BLaER1 treated with 17β-estradiol and CSF1 and Interleukin-3, amounts not matched to agents 10 nM and 100 nM (cell line): ENCODE measurements around the gene PIGS.

ENCODE experiments used
- H3K27ac ChIP-seq, 11 experiments: shearing (Covaris generic); formaldehyde crosslinking; 2 replicates each; pipeline ENCODE4 v1.8.1; 2022
- H3K27me3 ChIP-seq, 11 experiments: shearing (Covaris generic); formaldehyde crosslinking; 2 replicates each; pipeline ENCODE4 v1.8.1; 2022
- H3K36me3 ChIP-seq, 11 experiments: shearing (Covaris generic); formaldehyde crosslinking; 2 replicates each; pipeline ENCODE4 v1.8.1; 2022
- H3K4me1 ChIP-seq, 10 experiments: shearing (Covaris generic); formaldehyde crosslinking; 2 replicates each; pipeline ENCODE4 v1.8.1; 2022
- H3K4me2 ChIP-seq, 11 experiments: shearing (Covaris generic); formaldehyde crosslinking; 2 replicates each; pipeline ENCODE4 v1.8.1; 2022
- H3K4me3 ChIP-seq, 10 experiments: shearing (Covaris generic); formaldehyde crosslinking; 2 replicates each; pipeline ENCODE4 v1.8.1; 2022
- H3K9ac ChIP-seq, 11 experiments: shearing (Covaris generic); formaldehyde crosslinking; 2 replicates each; pipeline ENCODE4 v1.8.1; 2022
- H3K9me3 ChIP-seq, 11 experiments: shearing (Covaris generic); formaldehyde crosslinking; replicated peaks in 1 of 11; 2 replicates each; pipeline ENCODE4 v1.8.1; 2022
- H4K20me1 ChIP-seq, 11 experiments: shearing (Covaris generic); formaldehyde crosslinking; 2 replicates each; pipeline ENCODE4 v1.8.1; 2022
- Cebpa-rat ChIP-seq, 11 experiments: shearing (Covaris generic); IDR thresholded peaks; 2 replicates each; pipeline ENCODE4 v1.8.1; 2022

Gene PIGS

GRCh38 chr17:28549236-28550132 is 21.8 kb downstream of the PIGS start:
- no peaks in the 10 kb centered on the region for H3K9me3 ChIP-seq
- peak overlapping the region; percentile 21 to 87 (median 50); a peak in 17 of 22 replicates for H3K9ac ChIP-seq
- H4K20me1 ChIP-seq, result peaks cover 12 to 44% (median 29%) of the 10 kb centered on the region in 11 experiments; a peak in 19 of 22 replicates
- H3K4me1 ChIP-seq, result peaks cover 51 to 64% (median 60%) of the 10 kb centered on the region in 10 experiments
- H3K27ac ChIP-seq, result peak overlapping the region; percentile 2 to 83 (median 71); a peak in 19 of 22 replicates
- H3K36me3 ChIP-seq, result peaks cover 21 to 39% (median 29%) of the 10 kb centered on the region in 11 experiments
- H3K27me3 ChIP-seq, result no peaks in the 10 kb centered on the region
- H3K4me2 ChIP-seq, result peak overlapping the region; percentile 82 to 99 (median 96)
- TF ChIP-seq Cebpa-rat (IDR thresholded peaks at IDR 0.05), result no peak
- H3K4me3 ChIP-seq, result peak overlapping the region in 4 of 10 experiments; percentile 3 to 72 (median 13); a peak in 5 of 20 replicates

GRCh38 chr17:28548417-28549130 is 22.8 kb downstream of the PIGS start:
- Histone ChIP-seq H3K9ac (peak overlapping the region in 6 of 11 experiments; percentile 40 to 87 (median 64); a peak in 7 of 22 replicates), H3K4me2 (peak overlapping the region; percentile 82 to 99 (median 96))

GRCh38 chr17:28547623-28548416 is 23.5 kb downstream of the PIGS start:
- Histone ChIP-seq H3K9ac (peak overlapping the region; percentile 23 to 61 (median 50); a peak in 15 of 22 replicates), H3K4me1 (peaks cover 64 to 76% (median 73%) of the 10 kb centered on the region in 10 experiments)
- TF ChIP-seq Cebpa-rat (IDR thresholded peaks at IDR 0.05), result no peak

More at GRCh38 chr17:28548417-28549130, 22.8 kb downstream of the PIGS start:
- H4K20me1 ChIP-seq, result peaks cover 12 to 42% (median 29%) of the 10 kb centered on the region in 11 experiments; a peak in 19 of 22 replicates
- TF ChIP-seq Cebpa-rat (IDR thresholded peaks at IDR 0.05), result no peak
- peak overlapping the region in 2 of 10 experiments; percentile 17 to 18; a peak in 1 of 20 replicates for H3K4me3 ChIP-seq
- H3K36me3 ChIP-seq, result peaks cover 12 to 30% (median 20%) of the 10 kb centered on the region in 11 experiments
- no peaks in the 10 kb centered on the region for H3K9me3 ChIP-seq
- peak overlapping the region; percentile 64 to 83 (median 74); a peak in 20 of 22 replicates for H3K27ac ChIP-seq
- H3K4me1 ChIP-seq, result peaks cover 59 to 73% (median 69%) of the 10 kb centered on the region in 10 experiments
- H3K27me3 ChIP-seq, result no peaks in the 10 kb centered on the region

GRCh38 chr17:28547096-28547622 is 24.2 kb downstream of the PIGS start:
- H3K4me2 ChIP-seq, result peak overlapping the region; percentile 82 to 99 (median 96)
- no peak for TF ChIP-seq Cebpa-rat (IDR thresholded peaks at IDR 0.05)
- no peaks in the 10 kb centered on the region for H3K9me3 ChIP-seq
- H3K36me3 ChIP-seq, result peaks cover 9 to 24% (median 15%) of the 10 kb centered on the region in 11 experiments; a peak in 16 of 22 replicates
- H3K4me3 ChIP-seq, result no peak overlapping the region
- no peaks in the 10 kb centered on the region for H3K27me3 ChIP-seq
- H3K4me1 ChIP-seq, result peaks cover 64 to 73% (median 71%) of the 10 kb centered on the region in 10 experiments
- H3K27ac ChIP-seq, result peak overlapping the region in 10 of 11 experiments; percentile 11 to 83 (median 72); a peak in 16 of 22 replicates
- H3K9ac ChIP-seq, result peak overlapping the region in 4 of 11 experiments; percentile 42 to 53 (median 51); a peak in 6 of 22 replicates
- H4K20me1 ChIP-seq, result peaks cover 12 to 40% (median 29%) of the 10 kb centered on the region in 11 experiments; a peak in 19 of 22 replicates

More at GRCh38 chr17:28547623-28548416, 23.5 kb downstream of the PIGS start:
- Histone ChIP-seq H3K9me3 (no peaks in the 10 kb centered on the region), H3K36me3 (peaks cover 9 to 24% (median 15%) of the 10 kb centered on the region in 11 experiments; a peak in 16 of 22 replicates), H3K4me2 (peak overlapping the region; percentile 82 to 99 (median 96)), H3K4me3 (peak overlapping the region in 3 of 10 experiments; percentile 8 to 17 (median 11); a peak in 2 of 20 replicates), H4K20me1 (peaks cover 12 to 40% (median 29%) of the 10 kb centered on the region in 11 experiments; a peak in 19 of 22 replicates), H3K27me3 (no peaks in the 10 kb centered on the region), H3K27ac (peak overlapping the region; percentile 64 to 83 (median 74); a peak in 21 of 22 replicates)

GRCh38 chr17:28545787-28546415 is 25.4 kb downstream of the PIGS start:
- no peak for TF ChIP-seq Cebpa-rat (IDR thresholded peaks at IDR 0.05)
- Histone ChIP-seq H3K27me3 (no peaks in the 10 kb centered on the region), H3K4me3 (no peak overlapping the region), H4K20me1 (peaks cover 5 to 30% (median 19%) of the 10 kb centered on the region in 11 experiments; a peak in 19 of 22 replicates), H3K36me3 (peaks cover 9 to 24% (median 15%) of the 10 kb centered on the region in 11 experiments; a peak in 16 of 22 replicates), H3K4me2 (no peak overlapping the region), H3K4me1 (peaks cover 55 to 67% (median 61%) of the 10 kb centered on the region in 10 experiments), H3K9ac (no peak overlapping the region), H3K9me3 (no peaks in the 10 kb centered on the region), H3K27ac (peak overlapping the region in 1 of 11 experiments; percentile 76; a peak in 1 of 22 replicates)

- Histone ChIP-seq H3K9ac (no peak overlapping the region), H3K36me3 (peaks cover 9 to 24% (median 15%) of the 10 kb centered on the region in 11 experiments; a peak in 16 of 22 replicates), H4K20me1 (peaks cover 0 to 22% (median 11%) of the 10 kb centered on the region in 11 experiments; a peak in 14 of 22 replicates), H3K27me3 (no peaks in the 10 kb centered on the region), H3K27ac (no peak overlapping the region), H3K4me1 (peaks cover 47 to 59% (median 53%) of the 10 kb centered on the region in 10 experiments), H3K9me3 (no peaks in the 10 kb centered on the region), H3K4me3 (no peak overlapping the region), H3K4me2 (no peak overlapping the region)
- no peak for TF ChIP-seq Cebpa-rat (IDR thresholded peaks at IDR 0.05)
Measured at GRCh38 chr17:28545141-28545503, 26.2 kb downstream of the PIGS start.

- H3K36me3 ChIP-seq, result peaks cover 9 to 24% (median 15%) of the 10 kb centered on the region in 11 experiments; a peak in 16 of 22 replicates
- peaks cover 42 to 53% (median 48%) of the 10 kb centered on the region in 10 experiments for H3K4me1 ChIP-seq
- TF ChIP-seq Cebpa-rat (IDR thresholded peaks at IDR 0.05), result no peak
- H3K27ac ChIP-seq, result no peak overlapping the region
- H3K4me2 ChIP-seq, result peak overlapping the region in 10 of 11 experiments; percentile 11 to 67 (median 52); a peak in 15 of 22 replicates
- peaks cover 0 to 17% (median 6%) of the 10 kb centered on the region in 11 experiments; a peak in 11 of 22 replicates for H4K20me1 ChIP-seq
- H3K27me3 ChIP-seq, result no peaks in the 10 kb centered on the region
- H3K9me3 ChIP-seq, result no peaks in the 10 kb centered on the region
- H3K9ac ChIP-seq, result no peak overlapping the region
- no peak overlapping the region for H3K4me3 ChIP-seq
Measured at GRCh38 chr17:28544402-28545140, 26.8 kb downstream of the PIGS start.
